Body of pancreas (tissue), 4 donors: Measurements from ENCODE around the gene PPHLN1.

ENCODE experiments used
- POLR2A ChIP-seq, 3 donors: fragments of 450-650 bp; IDR thresholded peaks; one replicate each; pipeline ENCODE4 v1.6.1; 2016; ENCODE audit warnings: antibody characterized with exemption in 3 of 3, mild to moderate bottlenecking in 2 of 3
- TF ChIP-seq, protein P1 (sequence below), 7 experiments: fragments of 450-650 bp in 4 of 7; fragments of 200-600 bp in 3 of 7; sonication (generic) in 3 of 7; IDR thresholded peaks; one replicate each; pipeline ENCODE4 v1.5.1; 2016 to 2019; ENCODE audit warnings: antibody characterized with exemption in 7 of 7

DNA sequence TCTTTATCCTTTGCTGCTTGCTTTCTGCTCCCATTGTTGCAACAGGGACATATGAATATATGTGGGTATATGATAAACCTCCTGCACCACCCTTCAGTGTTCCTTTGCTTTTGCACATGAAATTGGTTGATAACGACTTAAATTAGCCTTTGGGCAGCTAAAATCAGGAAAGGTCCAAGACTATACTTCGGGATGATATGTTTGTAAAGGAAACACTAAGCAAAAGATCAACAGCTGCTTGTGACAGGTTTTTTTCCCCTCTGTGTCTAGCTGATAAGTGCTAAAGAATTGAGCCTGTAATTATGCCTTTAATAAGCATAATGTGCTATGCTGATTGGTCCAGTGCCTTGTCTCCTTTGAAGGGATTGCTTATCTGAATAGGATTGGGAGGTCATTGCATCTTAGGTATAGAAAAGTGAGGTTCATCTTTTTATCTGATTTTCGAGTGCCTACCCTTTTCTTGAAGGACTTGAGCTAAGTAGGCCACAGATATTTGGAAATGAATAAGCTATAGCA lies 59.4 kb downstream of the PPHLN1 start:
- TF ChIP-seq, protein P1, sequence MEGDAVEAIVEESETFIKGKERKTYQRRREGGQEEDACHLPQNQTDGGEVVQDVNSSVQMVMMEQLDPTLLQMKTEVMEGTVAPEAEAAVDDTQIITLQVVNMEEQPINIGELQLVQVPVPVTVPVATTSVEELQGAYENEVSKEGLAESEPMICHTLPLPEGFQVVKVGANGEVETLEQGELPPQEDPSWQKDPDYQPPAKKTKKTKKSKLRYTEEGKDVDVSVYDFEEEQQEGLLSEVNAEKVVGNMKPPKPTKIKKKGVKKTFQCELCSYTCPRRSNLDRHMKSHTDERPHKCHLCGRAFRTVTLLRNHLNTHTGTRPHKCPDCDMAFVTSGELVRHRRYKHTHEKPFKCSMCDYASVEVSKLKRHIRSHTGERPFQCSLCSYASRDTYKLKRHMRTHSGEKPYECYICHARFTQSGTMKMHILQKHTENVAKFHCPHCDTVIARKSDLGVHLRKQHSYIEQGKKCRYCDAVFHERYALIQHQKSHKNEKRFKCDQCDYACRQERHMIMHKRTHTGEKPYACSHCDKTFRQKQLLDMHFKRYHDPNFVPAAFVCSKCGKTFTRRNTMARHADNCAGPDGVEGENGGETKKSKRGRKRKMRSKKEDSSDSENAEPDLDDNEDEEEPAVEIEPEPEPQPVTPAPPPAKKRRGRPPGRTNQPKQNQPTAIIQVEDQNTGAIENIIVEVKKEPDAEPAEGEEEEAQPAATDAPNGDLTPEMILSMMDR (IDR thresholded peaks at IDR 0.05) = no peak
- TF ChIP-seq POLR2A (IDR thresholded peaks at IDR 0.05) = no peak
